ENCODE data around the gene AATK.

DNA sequence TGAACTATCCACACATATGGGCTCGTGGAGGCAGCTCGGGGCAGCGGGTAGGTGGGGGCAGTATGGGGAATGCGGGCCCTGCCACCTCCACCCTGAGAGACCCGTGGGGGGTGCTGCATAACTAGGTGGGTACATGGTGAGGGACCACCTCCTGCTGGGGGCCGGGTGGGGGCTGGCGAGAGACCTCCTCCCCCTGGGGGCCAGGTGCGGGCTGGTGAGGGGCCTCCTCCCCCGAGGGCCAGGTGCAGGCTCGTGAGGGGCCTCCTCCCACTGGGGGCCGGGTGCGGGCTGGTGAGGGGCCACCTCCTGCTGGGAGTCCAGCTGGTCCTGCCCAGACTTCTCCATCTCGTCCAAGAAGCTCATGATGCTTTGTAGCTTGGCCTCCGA, 31.4 kb upstream of the AATK start:
- no peak for TF ChIP-seq FOS (IDR thresholded peaks at IDR 0.05; ENCODE audit: borderline replicate concordance, extremely low read depth, insufficient read length)
- TF ChIP-seq, protein P1, sequence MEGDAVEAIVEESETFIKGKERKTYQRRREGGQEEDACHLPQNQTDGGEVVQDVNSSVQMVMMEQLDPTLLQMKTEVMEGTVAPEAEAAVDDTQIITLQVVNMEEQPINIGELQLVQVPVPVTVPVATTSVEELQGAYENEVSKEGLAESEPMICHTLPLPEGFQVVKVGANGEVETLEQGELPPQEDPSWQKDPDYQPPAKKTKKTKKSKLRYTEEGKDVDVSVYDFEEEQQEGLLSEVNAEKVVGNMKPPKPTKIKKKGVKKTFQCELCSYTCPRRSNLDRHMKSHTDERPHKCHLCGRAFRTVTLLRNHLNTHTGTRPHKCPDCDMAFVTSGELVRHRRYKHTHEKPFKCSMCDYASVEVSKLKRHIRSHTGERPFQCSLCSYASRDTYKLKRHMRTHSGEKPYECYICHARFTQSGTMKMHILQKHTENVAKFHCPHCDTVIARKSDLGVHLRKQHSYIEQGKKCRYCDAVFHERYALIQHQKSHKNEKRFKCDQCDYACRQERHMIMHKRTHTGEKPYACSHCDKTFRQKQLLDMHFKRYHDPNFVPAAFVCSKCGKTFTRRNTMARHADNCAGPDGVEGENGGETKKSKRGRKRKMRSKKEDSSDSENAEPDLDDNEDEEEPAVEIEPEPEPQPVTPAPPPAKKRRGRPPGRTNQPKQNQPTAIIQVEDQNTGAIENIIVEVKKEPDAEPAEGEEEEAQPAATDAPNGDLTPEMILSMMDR (IDR thresholded peaks at IDR 0.05 in 2 of 3, conservative IDR thresholded peaks at IDR 0.05 in 1 of 3; ENCODE audit: control insufficient read depth in 2 of 3, extremely low read depth in 1 of 3, insufficient read depth in 1 of 3, low read depth in 3 of 3, low read length in 3 of 3) = no peak
- TF ChIP-seq, protein P2, sequence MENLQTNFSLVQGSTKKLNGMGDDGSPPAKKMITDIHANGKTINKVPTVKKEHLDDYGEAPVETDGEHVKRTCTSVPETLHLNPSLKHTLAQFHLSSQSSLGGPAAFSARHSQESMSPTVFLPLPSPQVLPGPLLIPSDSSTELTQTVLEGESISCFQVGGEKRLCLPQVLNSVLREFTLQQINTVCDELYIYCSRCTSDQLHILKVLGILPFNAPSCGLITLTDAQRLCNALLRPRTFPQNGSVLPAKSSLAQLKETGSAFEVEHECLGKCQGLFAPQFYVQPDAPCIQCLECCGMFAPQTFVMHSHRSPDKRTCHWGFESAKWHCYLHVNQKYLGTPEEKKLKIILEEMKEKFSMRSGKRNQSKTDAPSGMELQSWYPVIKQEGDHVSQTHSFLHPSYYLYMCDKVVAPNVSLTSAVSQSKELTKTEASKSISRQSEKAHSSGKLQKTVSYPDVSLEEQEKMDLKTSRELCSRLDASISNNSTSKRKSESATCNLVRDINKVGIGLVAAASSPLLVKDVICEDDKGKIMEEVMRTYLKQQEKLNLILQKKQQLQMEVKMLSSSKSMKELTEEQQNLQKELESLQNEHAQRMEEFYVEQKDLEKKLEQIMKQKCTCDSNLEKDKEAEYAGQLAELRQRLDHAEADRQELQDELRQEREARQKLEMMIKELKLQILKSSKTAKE (IDR thresholded peaks at IDR 0.05; ENCODE audit: low read depth, poor library complexity, severe bottlenecking) = no peak
- TF ChIP-seq, protein P3, sequence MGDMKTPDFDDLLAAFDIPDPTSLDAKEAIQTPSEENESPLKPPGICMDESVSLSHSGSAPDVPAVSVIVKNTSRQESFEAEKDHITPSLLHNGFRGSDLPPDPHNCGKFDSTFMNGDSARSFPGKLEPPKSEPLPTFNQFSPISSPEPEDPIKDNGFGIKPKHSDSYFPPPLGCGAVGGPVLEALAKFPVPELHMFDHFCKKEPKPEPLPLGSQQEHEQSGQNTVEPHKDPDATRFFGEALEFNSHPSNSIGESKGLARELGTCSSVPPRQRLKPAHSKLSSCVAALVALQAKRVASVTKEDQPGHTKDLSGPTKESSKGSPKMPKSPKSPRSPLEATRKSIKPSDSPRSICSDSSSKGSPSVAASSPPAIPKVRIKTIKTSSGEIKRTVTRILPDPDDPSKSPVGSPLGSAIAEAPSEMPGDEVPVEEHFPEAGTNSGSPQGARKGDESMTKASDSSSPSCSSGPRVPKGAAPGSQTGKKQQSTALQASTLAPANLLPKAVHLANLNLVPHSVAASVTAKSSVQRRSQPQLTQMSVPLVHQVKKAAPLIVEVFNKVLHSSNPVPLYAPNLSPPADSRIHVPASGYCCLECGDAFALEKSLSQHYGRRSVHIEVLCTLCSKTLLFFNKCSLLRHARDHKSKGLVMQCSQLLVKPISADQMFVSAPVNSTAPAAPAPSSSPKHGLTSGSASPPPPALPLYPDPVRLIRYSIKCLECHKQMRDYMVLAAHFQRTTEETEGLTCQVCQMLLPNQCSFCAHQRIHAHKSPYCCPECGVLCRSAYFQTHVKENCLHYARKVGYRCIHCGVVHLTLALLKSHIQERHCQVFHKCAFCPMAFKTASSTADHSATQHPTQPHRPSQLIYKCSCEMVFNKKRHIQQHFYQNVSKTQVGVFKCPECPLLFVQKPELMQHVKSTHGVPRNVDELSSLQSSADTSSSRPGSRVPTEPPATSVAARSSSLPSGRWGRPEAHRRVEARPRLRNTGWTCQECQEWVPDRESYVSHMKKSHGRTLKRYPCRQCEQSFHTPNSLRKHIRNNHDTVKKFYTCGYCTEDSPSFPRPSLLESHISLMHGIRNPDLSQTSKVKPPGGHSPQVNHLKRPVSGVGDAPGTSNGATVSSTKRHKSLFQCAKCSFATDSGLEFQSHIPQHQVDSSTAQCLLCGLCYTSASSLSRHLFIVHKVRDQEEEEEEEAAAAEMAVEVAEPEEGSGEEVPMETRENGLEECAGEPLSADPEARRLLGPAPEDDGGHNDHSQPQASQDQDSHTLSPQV (IDR thresholded peaks at IDR 0.05) = no peak
- no peak for TF ChIP-seq ETV6 (conservative IDR thresholded peaks at IDR 0.05 in 1 of 2, IDR thresholded peaks at IDR 0.05 in 1 of 2; ENCODE audit: borderline replicate concordance in 1 of 2, low read depth in 1 of 2)
- TF ChIP-seq POLR2AphosphoS5 (IDR thresholded peaks at IDR 0.05; ENCODE audit: low read length) = no peak
- no peak for TF ChIP-seq NR2C2 (IDR thresholded peaks at IDR 0.05; ENCODE audit: borderline replicate concordance, control insufficient read depth, insufficient read length, low read depth)
- no peak for TF ChIP-seq MTA3 (IDR thresholded peaks at IDR 0.05; ENCODE audit: borderline replicate concordance, low read length)
- no peak for TF ChIP-seq CBFB (IDR thresholded peaks at IDR 0.05; ENCODE audit: low read depth)

All from GM12878 (cell line).